Activated T-cell treated with anti-CD3 and anti-CD28 coated beads, Interleukin-2, amount 50 U/mL, for 4 hours (primary cell): ENCODE data around the gene ALDH5A1. TPM values are rescaled to one million over a fixed set of nuclear protein-coding genes. Genes with fewer than 3 reads are reported as not detected.
A peak's percentile ranks its signal among the peaks of the same experiment; 100 is the strongest.

Experiments
- ATAC-seq, 2 donors: fragments of 200-7000 bp; cut with Tn5 transposase; one replicate each; pipeline ENCODE4 v1.10.0; 2021
- DNase-seq: peaks from one replicate; pipeline ENCODE4 v3.0.0-alpha.2; 2020
- H3K27me3 Mint-ChIP-seq: one replicate; pipeline ENCODE4 v1.8.0; 2021; ENCODE audit warnings: low read depth, mixed read lengths
- H3K36me3 Mint-ChIP-seq: one replicate; pipeline ENCODE4 v1.8.0; 2022; ENCODE audit warnings: mixed read lengths; ENCODE audit not compliant: insufficient read depth
- H3K4me1 Mint-ChIP-seq: one replicate; pipeline ENCODE4 v1.8.0; 2021; ENCODE audit warnings: low read depth, mixed read lengths
- H3K4me3 Mint-ChIP-seq: one replicate; pipeline ENCODE4 v1.8.0; 2021; ENCODE audit warnings: mild to moderate bottlenecking, moderate library complexity, mixed read lengths
- H3K9me3 Mint-ChIP-seq: one replicate; pipeline ENCODE4 v1.8.0; 2021; ENCODE audit warnings: mixed read lengths
- total RNA-seq, 3 donors: library from RNA; stranded (reverse); gene quantifications; one replicate each; pipeline ENCODE4 v1.2.1, GENCODE V29; 2021

The ALDH5A1 gene
- total RNA-seq = 10 to 100 TPM; 10.4 to 12.4 (median 11.2) TPM

GRCh38 chr6:24494821-24495795, at the start of gene ALDH5A1:
ALDH5A1 (plus strand) TSS chr6:24494969; CDS start chr6:24494997, 28 bp downstream.
- Mint-ChIP-seq H3K4me1 (peaks cover 15% of the 10 kb centered on the region), H3K36me3 (peaks cover 14% of the 10 kb centered on the region), H3K4me3 (peak within 1 kb of the TSS; percentile 82), H3K9me3 (peaks cover 7% of the 10 kb centered on the region), H3K27me3 (no peaks in the 10 kb centered on the region)
- ATAC-seq = peak; percentile 84 to 88
- peak; percentile 77 for DNase-seq

GRCh38 chr6:24445704-24446103, 49.1 kb upstream of the ALDH5A1 start:
- Mint-ChIP-seq H3K4me1 (no peaks in the 10 kb centered on the region), H3K36me3 (no peaks in the 10 kb centered on the region), H3K27me3 (no peaks in the 10 kb centered on the region), H3K4me3 (no peak overlapping the region), H3K9me3 (no peaks in the 10 kb centered on the region)
- no peak for DNase-seq
- no peak for ATAC-seq

GRCh38 chr6:24446670-24447069, 48.1 kb upstream of the ALDH5A1 start:
- H3K9me3 Mint-ChIP-seq = no peaks in the 10 kb centered on the region
- no peaks in the 10 kb centered on the region for H3K27me3 Mint-ChIP-seq
- ATAC-seq (no peak), DNase-seq (no peak)
- H3K4me3 Mint-ChIP-seq = no peak overlapping the region
- H3K36me3 Mint-ChIP-seq = no peaks in the 10 kb centered on the region
- H3K4me1 Mint-ChIP-seq = no peaks in the 10 kb centered on the region

GRCh38 chr6:24448396-24448795, 46.4 kb upstream of the ALDH5A1 start:
- H3K27me3 Mint-ChIP-seq = no peaks in the 10 kb centered on the region
- DNase-seq (no peak), ATAC-seq (no peak)
- no peak overlapping the region for H3K4me3 Mint-ChIP-seq
- H3K9me3 Mint-ChIP-seq = no peaks in the 10 kb centered on the region
- H3K4me1 Mint-ChIP-seq = peaks cover 2% of the 10 kb centered on the region
- H3K36me3 Mint-ChIP-seq = no peaks in the 10 kb centered on the region

- Mint-ChIP-seq H3K36me3 (no peaks in the 10 kb centered on the region), H3K9me3 (no peaks in the 10 kb centered on the region), H3K27me3 (no peaks in the 10 kb centered on the region), H3K4me1 (peaks cover 2% of the 10 kb centered on the region), H3K4me3 (no peak overlapping the region)
- DNase-seq (no peak), ATAC-seq (no peak)
Observed at GRCh38 chr6:24448828-24449525, 45.8 kb upstream of the ALDH5A1 start.

GRCh38 chr6:24451581-24452388, 43.0 kb upstream of the ALDH5A1 start:
- ATAC-seq (no peak), DNase-seq (no peak)
- no peaks in the 10 kb centered on the region for H3K27me3 Mint-ChIP-seq
- H3K36me3 Mint-ChIP-seq = no peaks in the 10 kb centered on the region
- H3K9me3 Mint-ChIP-seq = no peaks in the 10 kb centered on the region
- peaks cover 2% of the 10 kb centered on the region for H3K4me1 Mint-ChIP-seq
- no peak overlapping the region for H3K4me3 Mint-ChIP-seq

- DNase-seq (no peak), ATAC-seq (no peak)
- Mint-ChIP-seq H3K9me3 (no peaks in the 10 kb centered on the region), H3K36me3 (no peaks in the 10 kb centered on the region), H3K27me3 (no peaks in the 10 kb centered on the region), H3K4me3 (no peak overlapping the region), H3K4me1 (peaks cover 2% of the 10 kb centered on the region)
Observed at GRCh38 chr6:24453921-24454320, 40.8 kb upstream of the ALDH5A1 start.

- no peak for ATAC-seq
- H3K36me3 Mint-ChIP-seq = no peaks in the 10 kb centered on the region
- no peak for DNase-seq
- no peaks in the 10 kb centered on the region for H3K27me3 Mint-ChIP-seq
- no peaks in the 10 kb centered on the region for H3K9me3 Mint-ChIP-seq
- H3K4me1 Mint-ChIP-seq = peaks cover 2% of the 10 kb centered on the region
- no peak overlapping the region for H3K4me3 Mint-ChIP-seq
Observed at GRCh38 chr6:24454452-24454851, 40.3 kb upstream of the ALDH5A1 start.

GRCh38 chr6:24455061-24455460, 39.7 kb upstream of the ALDH5A1 start:
- H3K27me3 Mint-ChIP-seq = no peaks in the 10 kb centered on the region
- DNase-seq (no peak), ATAC-seq (no peak)
- H3K36me3 Mint-ChIP-seq = no peaks in the 10 kb centered on the region
- H3K4me3 Mint-ChIP-seq = no peak overlapping the region
- peaks cover 2% of the 10 kb centered on the region for H3K4me1 Mint-ChIP-seq
- no peaks in the 10 kb centered on the region for H3K9me3 Mint-ChIP-seq

- no peak for ATAC-seq
- Mint-ChIP-seq H3K36me3 (no peaks in the 10 kb centered on the region), H3K9me3 (no peaks in the 10 kb centered on the region), H3K4me1 (no peaks in the 10 kb centered on the region), H3K27me3 (no peaks in the 10 kb centered on the region), H3K4me3 (no peak overlapping the region)
- DNase-seq = no peak
Observed at GRCh38 chr6:24458134-24458533, 36.6 kb upstream of the ALDH5A1 start.

GRCh38 chr6:24458941-24459340, 35.8 kb upstream of the ALDH5A1 start:
- no peak overlapping the region for H3K4me3 Mint-ChIP-seq
- ATAC-seq (no peak), DNase-seq (no peak)
- no peaks in the 10 kb centered on the region for H3K27me3 Mint-ChIP-seq
- H3K9me3 Mint-ChIP-seq = no peaks in the 10 kb centered on the region
- H3K36me3 Mint-ChIP-seq = no peaks in the 10 kb centered on the region
- H3K4me1 Mint-ChIP-seq = no peaks in the 10 kb centered on the region

GRCh38 chr6:24460966-24461365, 33.8 kb upstream of the ALDH5A1 start:
- Mint-ChIP-seq H3K4me1 (no peaks in the 10 kb centered on the region), H3K4me3 (no peak overlapping the region), H3K27me3 (no peaks in the 10 kb centered on the region), H3K9me3 (no peaks in the 10 kb centered on the region), H3K36me3 (no peaks in the 10 kb centered on the region)
- ATAC-seq = no peak
- DNase-seq = no peak

- Mint-ChIP-seq H3K4me3 (no peak overlapping the region), H3K36me3 (no peaks in the 10 kb centered on the region), H3K27me3 (no peaks in the 10 kb centered on the region), H3K9me3 (no peaks in the 10 kb centered on the region), H3K4me1 (no peaks in the 10 kb centered on the region)
- DNase-seq (no peak), ATAC-seq (no peak)
Observed at GRCh38 chr6:24464253-24465038, 30.3 kb upstream of the ALDH5A1 start.
